IPS DF 4.7 (cell line): ENCODE measurements around the gene GOT2.
"Not testable (repeated sequence)": the region's sequence is repeated elsewhere in the genome, so short reads cannot be mapped to it uniquely, and the experiment has no call there.

Experiments
- DNase-seq: peaks from one replicate; pipeline ENCODE4 v3.0.0-alpha.2; 2013; ENCODE audit warnings: low spot score; ENCODE audit errors: extremely low read depth

The GOT2 gene

GRCh38 chr16:58733671-58734458 lies at the start of gene GOT2:
GOT2 (minus strand) TSS chr16:58734316; CDS start chr16:58734228, 88 bp downstream.
- peak; percentile 46 for DNase-seq

- not testable (repeated sequence) for DNase-seq
These were observed 45.2 kb upstream of the GOT2 start for GRCh38 chr16:58779291-58779690.

- no peak for DNase-seq
These were observed 39.8 kb upstream of the GOT2 start for GRCh38 chr16:58773870-58774269.

GRCh38 chr16:58768145-58768544 lies 34.0 kb upstream of the GOT2 start:
- no peak for DNase-seq

GRCh38 chr16:58767581-58767980 lies 33.5 kb upstream of the GOT2 start:
- no peak for DNase-seq

GRCh38 chr16:58756650-58757332 lies 22.7 kb upstream of the GOT2 start:
- no peak for DNase-seq

GRCh38 chr16:58755989-58756649 lies 22.0 kb upstream of the GOT2 start:
- peak; percentile 87 for DNase-seq

GRCh38 chr16:58753711-58754134 lies 19.6 kb upstream of the GOT2 start:
- DNase-seq: no peak

GRCh38 chr16:58744497-58744896 lies 10.4 kb upstream of the GOT2 start:
- DNase-seq: no peak

GRCh38 chr16:58741976-58742375 lies 7.9 kb upstream of the GOT2 start:
- DNase-seq: no peak

- no peak for DNase-seq
These were observed 7.0 kb upstream of the GOT2 start for GRCh38 chr16:58741166-58741565.

GRCh38 chr16:58738672-58739296 lies 4.7 kb upstream of the GOT2 start:
- DNase-seq: no peak

GRCh38 chr16:58736341-58736740 lies 2.2 kb upstream of the GOT2 start:
- DNase-seq: not testable (repeated sequence)

- DNase-seq: no peak
These were observed 307 bp upstream of the GOT2 start for GRCh38 chr16:58734459-58734787.

GRCh38 chr16:58733248-58733670 lies 857 bp downstream of the GOT2 start:
- DNase-seq: no peak

GRCh38 chr16:58732545-58733247 lies 1.4 kb downstream of the GOT2 start:
- DNase-seq: no peak

- DNase-seq: no peak
These were observed 3.3 kb downstream of the GOT2 start for GRCh38 chr16:58730724-58731370.

- no peak for DNase-seq
These were observed 6.1 kb downstream of the GOT2 start for GRCh38 chr16:58727796-58728568.

- DNase-seq: no peak
These were observed 6.9 kb downstream of the GOT2 start for GRCh38 chr16:58727028-58727781.
